B cell (primary cell): ENCODE results near the gene DIMT1. TPM values are rescaled to one million over a fixed set of nuclear protein-coding genes. Genes with fewer than 3 reads are reported as not detected.

Experiments
- ATAC-seq: fragments of 200-7000 bp; cut with Tn5 transposase; one replicate; pipeline ENCODE4 v1.10.0; 2021; ENCODE audit warnings: low read depth, mild to moderate bottlenecking, moderate number of reproducible peaks, moderate library complexity
- CTCF ChIA-PET: fragments of 350-600 bp; sonication (Branson Sonifier 250); formaldehyde crosslinking; loops from one replicate; lab custom pipeline; 2021; ENCODE audit warnings: antibody characterized with exemption, inconsistent platforms; lab: Charles Lee
- POLR2A ChIA-PET: fragments of 350-600 bp; sonication (Branson Sonifier 250); formaldehyde crosslinking; loops from one replicate; lab custom pipeline; 2021; ENCODE audit warnings: antibody characterized with exemption; lab: Charles Lee
- DNase-seq: peaks from one replicate; pipeline ENCODE4 v3.0.0; 2013
- H2AFZ ChIP-seq: 2 replicates; pipeline ENCODE4 v1.6.1; 2012; ENCODE audit warnings: mild to moderate bottlenecking, low read depth, low read length; ENCODE audit not compliant: insufficient read depth, poor library complexity, severe bottlenecking
- H3K27ac ChIP-seq, 2 donors: 1 replicate in 1 of 2; 2 replicates in 1 of 2; pipeline ENCODE4 v1.5.1; 2012 to 2013; ENCODE audit warnings: low read length in 2 of 2, mild to moderate bottlenecking in 2 of 2, moderate library complexity in 1 of 2
- H3K27me3 ChIP-seq, 4 experiments: fragments of 200-600 bp in 1 of 4; sonication (generic) in 1 of 4; replicated peaks in 1 of 4; 1 replicate in 2 of 4; 2 replicates in 2 of 4; pipeline versions ENCODE4 v1.6.1 to v1.7.0; 2013 to 2016; ENCODE audit warnings: low read length in 3 of 4, mild to moderate bottlenecking in 2 of 4, mixed read lengths in 1 of 4, moderate library complexity in 1 of 4; ENCODE audit not compliant: insufficient read depth in 4 of 4, control insufficient read depth in 3 of 4; ENCODE audit errors: control extremely low read depth in 1 of 4
- H3K36me3 ChIP-seq, 2 experiments: replicated peaks in 1 of 2; 1 replicate in 1 of 2; 2 replicates in 1 of 2; pipeline versions ENCODE4 v1.6.1 to v1.7.1; 2013; ENCODE audit warnings: low read length in 1 of 2; ENCODE audit not compliant: insufficient read depth in 2 of 2, control insufficient read depth in 1 of 2; ENCODE audit errors: control extremely low read depth in 1 of 2, extremely low read depth in 1 of 2
- H3K4me1 ChIP-seq, 2 donors: fragments of 200-600 bp in 1 of 2; sonication (generic) in 1 of 2; 1 replicate in 1 of 2; 2 replicates in 1 of 2; pipeline versions ENCODE4 v1.5.1 to v1.6.1; 2013 to 2017; ENCODE audit warnings: low read length in 2 of 2; ENCODE audit not compliant: control insufficient read depth in 2 of 2, insufficient read depth in 2 of 2
- H3K4me2 ChIP-seq: replicated peaks from 2 replicates; pipeline ENCODE3; 2012; ENCODE audit warnings: mild to moderate bottlenecking, low read depth, low read length; ENCODE audit not compliant: poor library complexity, severe bottlenecking
- H3K4me3 ChIP-seq, 5 experiments: fragments of 200-600 bp in 1 of 5; sonication (generic) in 1 of 5; 1 replicate in 3 of 5; 2 replicates in 2 of 5; pipeline versions ENCODE4 v1.5.1 to v1.7.0; 2011 to 2016; ENCODE audit warnings: low read length in 4 of 5, mild to moderate bottlenecking in 4 of 5, low read depth in 2 of 5, control low read depth in 1 of 5, moderate library complexity in 1 of 5; ENCODE audit not compliant: insufficient read depth in 1 of 5; ENCODE audit errors: control extremely low read depth in 1 of 5, extremely low read depth in 1 of 5
- H3K79me2 ChIP-seq: fragments of 200-600 bp; sonication (generic); one replicate; pipeline ENCODE4 v1.6.0; 2016; ENCODE audit warnings: low read length; ENCODE audit not compliant: control insufficient read depth, insufficient read depth
- H3K9ac ChIP-seq: fragments of 200-600 bp; sonication (generic); 2 replicates; pipeline ENCODE4 v1.6.1; 2017; ENCODE audit warnings: mild to moderate bottlenecking, low read length, moderate library complexity
- H3K9me3 ChIP-seq, 3 donors: one replicate each; pipeline versions ENCODE4 v1.6.1 to v1.7.1; 2013; ENCODE audit warnings: low read length in 2 of 3; ENCODE audit not compliant: control insufficient read depth in 2 of 3, insufficient read depth in 1 of 3; ENCODE audit errors: control extremely low read depth in 1 of 3
- H4K20me1 ChIP-seq: 2 replicates; pipeline ENCODE4 v1.6.0; 2012; ENCODE audit warnings: mild to moderate bottlenecking, low read length; ENCODE audit not compliant: insufficient read depth, control insufficient read depth, poor library complexity, severe bottlenecking
- H3K27ac Mint-ChIP-seq: one replicate; pipeline ENCODE4 v1.8.0; 2021; ENCODE audit warnings: mixed read lengths
- H3K27me3 Mint-ChIP-seq: one replicate; pipeline ENCODE4 v1.8.0; 2021; ENCODE audit warnings: mixed read lengths
- H3K4me1 Mint-ChIP-seq: one replicate; pipeline ENCODE4 v1.8.0; 2021; ENCODE audit warnings: mixed read lengths
- H3K4me3 Mint-ChIP-seq: one replicate; pipeline ENCODE4 v1.8.0; 2021; ENCODE audit warnings: mixed read lengths
- H3K9me3 Mint-ChIP-seq: one replicate; pipeline ENCODE4 v1.8.0; 2022; ENCODE audit warnings: mixed read lengths; ENCODE audit not compliant: insufficient read depth
- EZH2 ChIP-seq: IDR thresholded peaks from 2 replicates; pipeline ENCODE4 v1.6.1; 2012; ENCODE audit warnings: borderline replicate concordance, low read depth, mild to moderate bottlenecking, moderate library complexity, low read length; ENCODE audit not compliant: insufficient read depth, poor library complexity, severe bottlenecking
- WGBS: methylation state at CpG from one replicate; pipeline ENCODE4 v1.1.5; 2013; ENCODE audit warnings: missing lambda C conversion rate; ENCODE audit not compliant: insufficient coverage; 5-methylcytosine and 5-hydroxymethylcytosine counted together
- intact Hi-C: fragments of 100-400 bp; cut with micrococcal nuclease; formaldehyde crosslinking; loops from one replicate; pipeline ENCODE4 v1.10.0; 2022
- polyA plus RNA-seq: library from polyadenylated mRNA; depleted of rRNA; stranded (reverse); fragments of >200 nt; gene quantifications from 2 replicates; pipeline ENCODE4 v1.2.3, GENCODE V29; 2012
- total RNA-seq, 2 donors: library from RNA; stranded (reverse); fragments of 120-200 nt in 1 of 2; gene quantifications; 1 replicate in 1 of 2; 2 replicates in 1 of 2; pipeline versions ENCODE4 v1.2.3 to v1.2.4, GENCODE V29; 2013 to 2022
- TF ChIP-seq, protein P1 (sequence below): fragments of 200-600 bp; IDR thresholded peaks from one replicate; pipeline ENCODE4 v1.8.0; 2022; ENCODE audit warnings: antibody characterized with exemption, mild to moderate bottlenecking

DIMT1 gene
- total and polyA plus RNA-seq, 2 donors (not counting 1 experiment from before 2014, with no cell fraction given): 16.0 to 20.7 TPM

DNA sequence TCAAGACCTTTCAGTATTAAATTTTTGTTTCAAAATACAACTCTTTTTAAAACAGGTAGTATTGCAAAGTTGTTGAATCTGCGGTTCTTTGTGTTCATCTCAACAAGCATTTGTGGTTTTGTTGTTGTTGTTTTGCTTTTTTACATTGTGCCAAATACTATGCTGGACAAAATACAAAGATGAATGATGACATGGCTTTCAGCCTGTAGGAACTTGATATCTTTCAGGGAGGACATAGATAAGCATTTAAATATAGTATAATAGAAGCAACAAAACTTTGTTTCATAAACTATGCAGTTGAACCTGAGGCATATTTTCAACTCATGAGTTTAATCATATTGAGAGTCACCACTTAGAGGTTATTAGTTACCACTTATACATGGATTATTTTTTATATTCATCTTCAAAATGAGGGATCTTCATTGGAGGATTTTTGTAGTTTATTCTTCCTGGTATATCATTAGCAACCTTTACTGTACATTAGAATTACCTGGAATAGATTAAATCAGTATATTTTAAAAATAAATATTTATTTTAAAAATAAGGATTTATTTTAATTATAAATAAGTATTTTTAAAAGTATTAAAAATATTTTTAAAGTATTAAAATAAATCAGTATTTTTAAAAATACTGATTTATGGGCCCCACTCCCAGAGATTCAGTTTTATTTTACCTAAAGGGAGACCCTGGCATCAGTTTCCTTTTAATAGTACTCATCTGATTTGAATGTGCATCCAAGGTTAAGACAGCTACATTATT, 54.8 kb downstream of the DIMT1 start:
- H3K36me3 ChIP-seq: peaks cover 5 to 21% of the 10 kb centered on the region in 2 experiments
- Mint-ChIP-seq H3K9me3 (no peaks in the 10 kb centered on the region), H3K27ac (peak overlapping the region; percentile 23), H3K27me3 (no peaks in the 10 kb centered on the region), H3K4me1 (peaks cover 2% of the 10 kb centered on the region), H3K4me3 (no peak overlapping the region)
- no peak overlapping the region for H2AFZ ChIP-seq
- no peak overlapping the region for H3K4me3 ChIP-seq
- no CpG with 5 or more reads among the region's 1 CpG for WGBS
- ATAC-seq (no peak), DNase-seq (no peak)
- H3K4me1 ChIP-seq: no peaks in the 10 kb centered on the region
- H3K27me3 ChIP-seq: no peaks in the 10 kb centered on the region
- peaks cover 19% of the 10 kb centered on the region for H3K79me2 ChIP-seq
- H3K4me2 ChIP-seq: no peak overlapping the region
- intact Hi-C loops: no loop called here
- H3K9me3 ChIP-seq: no peaks in the 10 kb centered on the region
- H3K27ac ChIP-seq: peak overlapping the region in 1 of 2 donors; percentile 15
- TF ChIP-seq, protein P1, sequence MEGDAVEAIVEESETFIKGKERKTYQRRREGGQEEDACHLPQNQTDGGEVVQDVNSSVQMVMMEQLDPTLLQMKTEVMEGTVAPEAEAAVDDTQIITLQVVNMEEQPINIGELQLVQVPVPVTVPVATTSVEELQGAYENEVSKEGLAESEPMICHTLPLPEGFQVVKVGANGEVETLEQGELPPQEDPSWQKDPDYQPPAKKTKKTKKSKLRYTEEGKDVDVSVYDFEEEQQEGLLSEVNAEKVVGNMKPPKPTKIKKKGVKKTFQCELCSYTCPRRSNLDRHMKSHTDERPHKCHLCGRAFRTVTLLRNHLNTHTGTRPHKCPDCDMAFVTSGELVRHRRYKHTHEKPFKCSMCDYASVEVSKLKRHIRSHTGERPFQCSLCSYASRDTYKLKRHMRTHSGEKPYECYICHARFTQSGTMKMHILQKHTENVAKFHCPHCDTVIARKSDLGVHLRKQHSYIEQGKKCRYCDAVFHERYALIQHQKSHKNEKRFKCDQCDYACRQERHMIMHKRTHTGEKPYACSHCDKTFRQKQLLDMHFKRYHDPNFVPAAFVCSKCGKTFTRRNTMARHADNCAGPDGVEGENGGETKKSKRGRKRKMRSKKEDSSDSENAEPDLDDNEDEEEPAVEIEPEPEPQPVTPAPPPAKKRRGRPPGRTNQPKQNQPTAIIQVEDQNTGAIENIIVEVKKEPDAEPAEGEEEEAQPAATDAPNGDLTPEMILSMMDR: no peak
- no peak for TF ChIP-seq EZH2
- H3K9ac ChIP-seq: no peak overlapping the region
- no peaks in the 10 kb centered on the region for H4K20me1 ChIP-seq
- CTCF ChIA-PET: interaction anchor here (1.3 to 1.6 kb wide), 2 partner anchors 121 to 125 kb away, joined by 3 to 12 read pairs; no protein-coding TSS in a partner anchor
- POLR2A ChIA-PET: interaction anchor here (0.6 kb wide), 1 partner anchor 135 kb away, joined by 4 read pairs; no protein-coding TSS in a partner anchor

DNA sequence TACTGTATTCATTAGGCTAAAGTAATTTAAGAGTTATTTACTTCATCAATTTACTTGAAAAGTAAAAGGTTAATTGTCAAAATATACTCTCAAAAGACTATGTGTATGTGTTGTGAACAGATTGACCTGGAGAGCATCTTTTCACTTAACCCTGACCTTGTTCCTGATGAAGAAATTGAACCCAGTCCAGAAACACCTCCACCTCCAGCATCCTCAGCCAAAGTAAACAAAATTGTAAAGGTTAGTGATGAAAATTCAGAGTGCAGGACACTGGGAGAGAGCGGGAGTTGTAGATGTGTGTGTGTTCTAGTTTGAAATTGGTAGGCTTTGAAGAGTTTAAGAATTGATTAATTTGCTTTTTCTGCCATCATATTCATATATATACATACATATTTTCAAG, 55.8 kb downstream of the DIMT1 start:
- H3K27ac ChIP-seq: peak overlapping the region in 1 of 2 donors; percentile 15
- H3K4me2 ChIP-seq: no peak overlapping the region

More for the DNA sequence above, 55.8 kb downstream of the DIMT1 start:
- H3K27me3 Mint-ChIP-seq: no peaks in the 10 kb centered on the region
- H3K9me3 ChIP-seq: no peaks in the 10 kb centered on the region
- no peak for DNase-seq
- ChIA-PET CTCF (no interaction called here), POLR2A (no interaction called here)
- H3K27ac Mint-ChIP-seq: no peak overlapping the region
- peaks cover 5 to 18% of the 10 kb centered on the region in 2 experiments for H3K36me3 ChIP-seq
- H3K79me2 ChIP-seq: peaks cover 29% of the 10 kb centered on the region
- no peaks in the 10 kb centered on the region for H3K27me3 ChIP-seq
- no CpG with 5 or more reads among the region's 1 CpG for WGBS
- no peaks in the 10 kb centered on the region for H3K9me3 Mint-ChIP-seq
- TF ChIP-seq EZH2: no peak
- TF ChIP-seq, protein P1: no peak
- H4K20me1 ChIP-seq: no peaks in the 10 kb centered on the region
- no peak overlapping the region for H2AFZ ChIP-seq
- H3K9ac ChIP-seq: no peak overlapping the region
- H3K4me3 Mint-ChIP-seq: no peak overlapping the region
- H3K4me1 Mint-ChIP-seq: peaks cover 8% of the 10 kb centered on the region
- no peak overlapping the region for H3K4me3 ChIP-seq
- intact Hi-C loops: no loop called here
- ATAC-seq: no peak
- no peaks in the 10 kb centered on the region for H3K4me1 ChIP-seq
